Activated CD4-positive, alpha-beta T cell treated with anti-CD3 and anti-CD28 coated beads for 24 hours (primary cell): Measurements from ENCODE around the gene NT5E.

ENCODE experiments used
- DNase-seq, 2 donors: peaks; one replicate each; pipeline ENCODE4 v3.0.0-alpha.2; 2020; ENCODE audit warnings: low read depth in 2 of 2

NT5E gene

GRCh38 chr6:85421972-85422371, 27.9 kb upstream of the NT5E start:
- DNase-seq = no peak

- no peak for DNase-seq
These were observed 26.9 kb upstream of the NT5E start for GRCh38 chr6:85422996-85423395.

GRCh38 chr6:85424981-85425380, 24.9 kb upstream of the NT5E start:
- no peak for DNase-seq

- DNase-seq = no peak
These were observed 23.9 kb upstream of the NT5E start for GRCh38 chr6:85425997-85426396.

DNA sequence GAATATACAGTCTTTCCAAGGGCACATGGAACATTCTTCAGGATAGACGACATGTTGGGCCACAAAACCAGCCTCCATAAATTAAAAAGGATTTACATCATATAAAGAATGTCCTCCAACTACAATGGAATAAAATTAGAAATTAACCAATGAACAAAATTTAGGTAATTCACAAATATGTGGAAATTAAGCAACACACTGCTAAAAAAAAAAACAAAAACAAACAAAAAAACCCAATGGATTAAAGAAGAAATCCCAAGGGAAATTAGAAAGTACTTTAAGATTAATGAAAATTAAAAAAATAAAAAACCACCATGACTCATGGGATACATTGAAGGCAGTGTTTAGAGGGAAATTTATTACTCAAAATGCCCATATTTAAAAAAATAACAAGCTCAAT, 21.4 kb upstream of the NT5E start:
- DNase-seq = no peak

- no peak for DNase-seq
These were observed 20.5 kb upstream of the NT5E start for GRCh38 chr6:85429346-85429745.

- DNase-seq = no peak
These were observed 18.6 kb upstream of the NT5E start for GRCh38 chr6:85431271-85431670.

- DNase-seq = no peak
These were observed 17.3 kb upstream of the NT5E start for GRCh38 chr6:85432554-85432953.

DNA sequence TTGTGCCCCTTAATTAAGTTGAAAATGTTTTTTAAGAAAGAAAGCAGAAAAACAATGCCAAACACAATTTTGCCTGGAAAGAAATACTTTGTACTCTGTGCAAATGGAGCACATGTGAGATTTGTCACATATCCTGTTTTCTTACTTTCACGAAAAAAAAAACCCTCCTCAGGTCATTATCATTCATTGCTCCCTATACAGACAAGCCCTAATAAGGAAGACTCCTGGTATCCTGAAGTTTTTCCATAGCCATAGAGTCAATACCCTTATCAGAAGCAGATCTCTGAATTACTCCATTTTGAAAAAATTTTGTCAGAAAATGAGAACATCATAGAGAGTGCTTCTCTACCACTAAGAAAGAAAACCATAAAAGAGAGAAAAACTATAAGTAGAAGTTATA, 14.0 kb upstream of the NT5E start:
- DNase-seq = no peak

GRCh38 chr6:85436411-85436810, 13.5 kb upstream of the NT5E start:
- DNase-seq = no peak

DNA sequence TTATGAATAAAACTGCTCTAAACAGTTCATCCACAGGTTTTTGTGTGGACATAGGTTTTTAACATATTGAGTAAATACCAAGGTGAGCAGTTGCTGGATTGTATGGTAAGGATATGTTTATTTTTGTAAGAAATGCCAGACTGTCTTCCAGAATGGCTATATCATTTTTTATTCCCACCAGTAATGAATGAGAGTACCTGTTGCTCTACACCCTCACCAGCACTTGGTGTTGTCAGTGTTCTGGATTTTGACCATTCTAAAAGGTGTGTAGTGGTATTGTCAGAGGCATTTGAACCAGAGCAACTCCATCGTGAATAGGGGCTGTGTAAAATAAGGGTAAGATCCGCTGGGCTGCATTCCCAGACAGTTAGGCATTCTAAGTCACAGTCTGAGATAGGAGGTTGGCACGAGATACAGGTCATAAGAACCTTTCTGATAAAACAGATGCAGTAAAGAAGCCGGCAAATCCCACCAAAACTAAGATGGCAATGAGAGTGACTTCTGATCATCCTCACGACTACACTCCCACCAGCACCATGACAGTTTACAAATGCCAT, 12.9 kb upstream of the NT5E start:
- DNase-seq = no peak

DNA sequence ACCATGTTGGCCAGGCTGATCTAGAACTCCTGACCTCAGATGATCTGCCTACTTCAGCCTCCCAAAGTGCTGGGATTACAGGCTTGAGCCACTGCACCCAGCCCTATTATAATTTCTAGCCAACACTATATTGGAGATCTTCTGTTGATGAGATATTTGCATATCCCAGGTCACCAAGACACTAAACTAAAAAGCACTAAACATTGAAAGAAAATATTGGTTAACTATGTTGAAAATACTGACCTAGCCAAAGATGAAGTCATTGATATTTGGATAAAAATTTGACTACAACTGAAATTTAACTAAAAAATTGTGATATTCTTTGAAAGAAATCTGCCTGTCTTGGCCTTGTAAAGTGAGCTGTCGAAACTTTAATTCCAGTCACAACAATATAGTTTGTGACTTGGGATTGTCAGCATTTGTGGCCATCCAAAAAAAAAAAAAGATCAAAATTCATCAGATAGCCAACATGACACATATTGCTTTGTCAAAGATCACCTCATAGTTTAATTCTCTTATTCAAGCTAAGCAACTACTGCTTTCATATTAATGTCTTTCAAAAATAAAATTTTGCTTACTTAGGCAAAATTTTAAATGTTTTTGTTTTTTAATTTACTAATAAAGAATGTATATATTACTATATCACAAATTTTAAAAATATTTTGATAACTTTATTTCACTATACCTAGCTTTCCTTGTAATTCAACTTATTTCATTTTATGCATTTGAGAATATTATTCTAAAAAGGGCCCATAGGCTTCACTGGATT, 6.3 kb upstream of the NT5E start:
- DNase-seq = no peak

- DNase-seq = peak in 1 of 2 donors; percentile 31
These were observed 480 bp upstream of the NT5E start for GRCh38 chr6:85449388-85449817.

DNA sequence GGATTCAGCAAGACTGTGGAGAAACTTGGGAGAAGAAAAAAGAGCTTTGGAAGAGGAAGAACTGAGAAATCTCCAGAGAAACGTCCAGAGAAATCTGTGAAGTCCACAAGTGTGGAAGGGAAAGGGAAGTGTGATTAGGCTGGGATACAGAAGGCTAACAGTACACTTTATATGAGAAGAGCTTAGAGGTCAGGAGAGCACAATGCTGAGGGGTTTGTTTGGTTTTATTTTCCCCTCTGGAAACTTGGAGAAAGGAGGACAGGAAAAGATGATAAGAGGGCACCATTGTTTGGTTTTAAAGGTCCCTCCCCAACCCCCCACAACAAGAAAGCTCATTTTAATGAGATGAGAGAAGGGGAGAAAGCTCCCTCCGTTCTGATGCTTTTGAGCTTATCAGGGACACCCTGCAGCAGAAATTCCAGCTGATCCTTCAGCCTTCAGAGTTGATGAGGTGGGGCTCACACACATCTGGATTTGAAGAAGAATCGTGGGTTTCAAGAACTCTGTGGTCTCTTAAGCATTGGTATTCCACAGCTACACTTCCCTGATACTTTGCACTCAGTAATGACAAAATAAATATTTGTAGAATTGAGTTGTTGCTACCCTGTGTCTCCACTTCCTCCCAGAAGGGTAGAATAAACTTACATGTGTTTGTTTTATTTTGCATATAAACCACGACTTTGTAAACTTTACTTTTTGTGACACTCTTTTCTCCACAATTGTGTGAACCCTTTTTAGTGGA, 1.9 kb downstream of the NT5E start:
- DNase-seq = no peak

- DNase-seq = no peak
These were observed 2.6 kb downstream of the NT5E start for GRCh38 chr6:85452441-85452881.

GRCh38 chr6:85453052-85453451, 3.2 kb downstream of the NT5E start:
- DNase-seq = no peak

GRCh38 chr6:85453490-85453889, 3.6 kb downstream of the NT5E start:
- DNase-seq = no peak

DNA sequence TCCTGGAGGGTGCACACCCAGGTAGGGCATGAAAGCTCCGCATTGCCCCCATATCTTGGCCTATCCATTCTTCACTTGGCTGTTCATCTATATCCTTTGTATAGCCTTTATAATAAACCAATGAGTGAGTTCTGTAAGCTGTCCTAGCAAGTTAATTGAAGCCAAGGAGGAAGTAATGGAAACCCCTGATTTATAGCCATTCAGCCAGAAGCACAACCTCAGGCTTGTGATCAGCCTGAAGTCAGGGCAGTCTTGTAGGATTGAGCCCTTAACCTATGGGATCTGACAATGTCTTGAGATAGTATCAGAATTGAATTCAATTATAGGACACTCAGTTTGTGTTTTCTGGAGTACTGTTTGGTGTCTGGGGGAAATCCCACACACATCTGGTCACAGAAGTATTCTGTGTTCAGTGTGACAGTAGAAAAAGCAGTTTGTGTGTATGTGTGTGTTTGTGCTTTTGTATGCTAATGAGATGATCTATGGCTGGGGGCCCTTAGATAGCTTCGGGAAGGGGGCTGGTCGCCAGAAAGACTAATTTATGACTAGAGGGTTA, 5.7 kb downstream of the NT5E start:
- no peak for DNase-seq

- no peak for DNase-seq
These were observed 6.9 kb downstream of the NT5E start for GRCh38 chr6:85456782-85457181.

DNA sequence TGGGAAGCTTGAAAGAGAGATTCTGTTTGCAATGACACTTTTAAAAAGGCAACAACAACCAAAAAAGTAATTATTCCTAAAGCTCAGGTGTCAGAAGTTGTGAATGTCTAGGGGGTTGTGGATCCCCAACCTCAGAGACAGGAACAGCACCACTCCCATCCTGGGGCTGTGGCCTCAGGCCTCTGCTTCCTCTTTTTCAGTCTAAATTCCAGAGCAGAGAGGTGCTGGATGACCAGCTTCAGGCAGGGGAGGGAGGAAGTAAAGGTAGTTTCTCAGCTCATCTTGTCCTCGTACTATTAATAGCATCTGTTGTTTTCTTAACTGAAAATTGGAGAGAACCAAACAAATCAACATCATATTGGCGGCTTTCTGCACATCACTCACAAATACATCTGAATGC, 8.3 kb downstream of the NT5E start:
- DNase-seq = no peak

DNA sequence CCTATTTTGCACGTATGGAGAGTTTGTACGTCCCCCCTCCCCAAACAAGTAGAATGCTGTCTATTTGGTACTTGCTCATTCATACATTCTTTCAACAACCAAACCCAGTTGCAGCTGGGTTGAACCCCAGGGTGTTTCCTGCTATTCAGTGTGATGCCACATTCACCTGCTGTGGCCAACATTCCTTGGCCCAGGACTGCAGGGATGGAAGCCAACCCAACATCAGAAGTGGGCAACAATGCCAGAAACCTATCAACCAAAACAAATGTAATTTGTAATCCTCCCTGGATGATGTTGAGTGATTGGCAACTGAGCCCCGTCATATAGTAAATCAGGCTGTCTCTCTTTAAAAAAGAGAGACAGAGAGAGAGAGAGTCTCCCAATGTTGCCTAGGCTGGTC, 8.9 kb downstream of the NT5E start:
- no peak for DNase-seq

- no peak for DNase-seq
These were observed 9.5 kb downstream of the NT5E start for GRCh38 chr6:85459224-85459901.
